Fibroblast of pulmonary artery (primary cell): ENCODE data around the gene SLCO3A1.

Experiments
- DNase-seq: peaks from one replicate; pipeline ENCODE4 v3.0.0-alpha.2; 2010; ENCODE audit warnings: low read depth
- H3K4me3 ChIP-seq: replicated peaks from 2 replicates; pipeline ENCODE4 v1.5.1; 2011; ENCODE audit warnings: low read depth, mild to moderate bottlenecking, control low read depth, low read length, moderate library complexity
- TF ChIP-seq, protein P1 (sequence below): IDR thresholded peaks from 2 replicates; pipeline ENCODE4 v1.5.1; 2011; ENCODE audit warnings: mild to moderate bottlenecking, control low read depth, low read length, inconsistent platforms; ENCODE audit errors: missing control alignments

The SLCO3A1 gene

DNA sequence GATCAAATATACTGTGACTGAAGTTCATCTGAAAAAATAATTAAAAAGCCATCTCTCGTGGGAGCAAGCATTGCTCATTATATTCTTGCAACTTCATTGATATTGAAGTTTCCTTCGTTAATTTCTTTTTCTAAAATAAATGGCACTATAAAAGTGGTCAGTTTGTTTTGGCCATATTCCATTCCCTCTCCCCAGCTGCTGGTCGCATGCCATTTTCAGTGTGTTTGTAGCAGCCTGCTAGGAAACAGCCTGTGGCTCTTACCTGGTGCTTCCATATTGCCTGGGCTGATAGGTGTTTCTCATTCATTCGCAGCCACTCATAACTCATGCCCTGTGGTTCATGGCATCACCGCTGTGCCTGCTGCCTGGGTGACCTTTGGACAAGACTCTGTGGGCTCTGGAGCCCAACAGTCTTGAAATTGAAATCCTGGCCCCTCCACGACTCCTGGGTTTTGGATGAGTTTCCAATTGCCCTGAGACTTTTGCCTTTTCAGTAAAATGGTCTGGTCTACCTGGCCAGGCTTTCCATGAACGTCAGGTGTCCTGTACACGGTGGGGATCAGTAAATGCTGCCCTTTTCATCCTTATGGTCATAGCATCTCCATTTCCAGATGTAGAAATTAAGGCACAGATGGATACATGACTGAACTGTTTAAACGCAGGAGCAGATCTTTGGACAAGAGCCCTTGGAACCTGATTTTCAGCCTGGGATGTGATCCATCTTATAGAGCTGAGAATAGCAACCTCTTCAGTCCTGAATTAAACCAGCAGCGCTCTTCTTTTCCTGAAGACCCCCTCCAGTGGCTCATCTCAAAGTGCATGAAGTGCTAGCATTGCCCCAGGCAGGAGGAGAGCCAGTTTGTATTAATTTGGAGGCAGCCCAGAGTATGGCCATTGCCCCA lies 69.4 kb downstream of the SLCO3A1 start:
- TF ChIP-seq, protein P1, sequence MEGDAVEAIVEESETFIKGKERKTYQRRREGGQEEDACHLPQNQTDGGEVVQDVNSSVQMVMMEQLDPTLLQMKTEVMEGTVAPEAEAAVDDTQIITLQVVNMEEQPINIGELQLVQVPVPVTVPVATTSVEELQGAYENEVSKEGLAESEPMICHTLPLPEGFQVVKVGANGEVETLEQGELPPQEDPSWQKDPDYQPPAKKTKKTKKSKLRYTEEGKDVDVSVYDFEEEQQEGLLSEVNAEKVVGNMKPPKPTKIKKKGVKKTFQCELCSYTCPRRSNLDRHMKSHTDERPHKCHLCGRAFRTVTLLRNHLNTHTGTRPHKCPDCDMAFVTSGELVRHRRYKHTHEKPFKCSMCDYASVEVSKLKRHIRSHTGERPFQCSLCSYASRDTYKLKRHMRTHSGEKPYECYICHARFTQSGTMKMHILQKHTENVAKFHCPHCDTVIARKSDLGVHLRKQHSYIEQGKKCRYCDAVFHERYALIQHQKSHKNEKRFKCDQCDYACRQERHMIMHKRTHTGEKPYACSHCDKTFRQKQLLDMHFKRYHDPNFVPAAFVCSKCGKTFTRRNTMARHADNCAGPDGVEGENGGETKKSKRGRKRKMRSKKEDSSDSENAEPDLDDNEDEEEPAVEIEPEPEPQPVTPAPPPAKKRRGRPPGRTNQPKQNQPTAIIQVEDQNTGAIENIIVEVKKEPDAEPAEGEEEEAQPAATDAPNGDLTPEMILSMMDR: no peak
- H3K4me3 ChIP-seq: no peak overlapping the region

DNA sequence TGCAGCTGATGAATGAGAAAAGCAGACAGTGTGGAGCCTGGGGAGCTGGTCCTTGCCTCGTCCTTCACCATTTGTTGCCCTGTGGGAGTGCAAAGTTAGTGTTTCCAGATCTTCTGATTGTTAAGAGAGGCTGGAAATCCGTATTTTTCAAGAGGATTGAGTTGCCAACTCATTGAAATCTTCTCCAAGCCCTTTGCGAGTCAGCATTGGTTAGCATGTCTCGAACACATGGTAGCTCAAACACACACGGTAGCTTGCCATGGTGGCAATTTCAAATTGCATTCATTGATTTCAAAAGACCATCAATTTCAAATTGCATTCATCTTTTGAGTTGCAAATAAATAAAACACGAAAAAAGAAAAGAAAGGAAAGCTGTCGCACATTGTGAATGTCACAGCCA lies 70.7 kb downstream of the SLCO3A1 start:
- no peak for DNase-seq

More for the DNA sequence above, 69.4 kb downstream of the SLCO3A1 start:
- DNase-seq: no peak

DNA sequence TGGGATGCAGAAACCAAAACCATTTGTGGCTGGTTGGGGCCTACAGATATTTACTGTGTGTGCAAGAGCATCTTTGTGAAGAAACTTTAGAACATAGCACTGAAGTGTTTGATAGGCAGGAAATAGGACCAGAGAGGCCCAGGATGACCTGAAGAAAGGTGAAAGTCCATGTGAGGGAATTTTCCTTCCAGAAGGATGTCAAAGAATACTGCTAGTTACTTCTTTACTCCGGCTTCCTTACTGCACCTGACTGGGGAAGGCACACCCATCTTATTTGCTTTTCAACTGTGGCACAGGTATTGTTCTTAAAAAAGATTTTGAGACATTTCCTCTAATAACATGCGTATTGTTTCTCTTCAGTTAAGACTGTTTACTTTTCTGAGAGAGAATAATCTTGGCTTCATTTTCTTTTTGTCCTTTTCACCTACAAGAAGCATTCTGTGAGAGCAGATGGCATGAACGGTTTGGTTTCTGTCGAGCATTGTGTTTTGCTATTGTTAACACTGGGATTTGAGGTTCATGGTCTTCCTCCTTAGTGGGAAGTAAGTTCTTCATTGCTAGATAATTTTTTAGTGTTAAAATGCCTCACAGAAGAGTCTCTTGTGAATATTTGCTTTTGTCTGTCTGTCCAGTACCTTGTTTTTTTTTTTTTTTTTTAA lies 71.5 kb downstream of the SLCO3A1 start:
- H3K4me3 ChIP-seq: no peak overlapping the region
- TF ChIP-seq, protein P1: no peak
- no peak for DNase-seq

More for the DNA sequence above, 70.7 kb downstream of the SLCO3A1 start:
- H3K4me3 ChIP-seq: no peak overlapping the region
- TF ChIP-seq, protein P1: no peak

DNA sequence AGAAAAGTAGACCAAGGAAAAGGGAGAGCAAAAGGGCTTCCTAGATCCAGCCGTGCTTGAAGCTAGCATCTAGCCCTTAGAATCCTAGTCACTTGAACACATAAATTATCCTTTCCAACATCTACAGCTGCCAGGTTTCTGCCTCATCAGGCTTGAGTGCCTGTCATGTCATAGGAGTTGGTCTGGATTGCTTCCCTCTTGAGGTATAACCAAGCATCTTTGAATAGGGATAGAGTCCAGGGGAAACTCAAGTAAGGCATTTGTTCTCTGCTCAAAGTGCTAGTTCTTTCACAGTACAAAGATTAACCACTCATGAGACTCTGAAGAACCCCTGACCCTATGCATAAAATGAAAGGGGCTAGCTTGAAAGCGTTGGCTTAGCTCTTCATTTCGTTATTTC lies 72.3 kb downstream of the SLCO3A1 start:
- no peak for DNase-seq
- H3K4me3 ChIP-seq: no peak overlapping the region
- TF ChIP-seq, protein P1: no peak

DNA sequence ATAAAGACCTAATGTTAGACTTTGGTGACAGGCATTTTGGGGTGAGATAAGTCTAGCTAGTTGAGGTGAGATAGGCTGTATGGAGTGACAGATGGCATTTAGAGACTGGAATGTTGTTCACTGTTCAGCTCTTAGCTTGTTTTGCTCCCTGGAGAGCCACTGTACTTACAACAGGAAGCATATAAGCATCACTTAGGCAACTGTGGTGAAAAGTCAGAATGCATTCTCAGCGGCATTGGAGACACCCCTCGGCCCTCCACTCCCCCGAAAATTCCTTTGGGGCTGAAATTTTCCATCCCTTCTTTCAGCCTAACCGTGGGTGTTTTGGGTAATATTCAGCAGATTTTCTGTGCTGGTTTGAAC lies 73.4 kb downstream of the SLCO3A1 start:
- TF ChIP-seq, protein P1: no peak
- peak; percentile 70 for DNase-seq
- H3K4me3 ChIP-seq: no peak overlapping the region

DNA sequence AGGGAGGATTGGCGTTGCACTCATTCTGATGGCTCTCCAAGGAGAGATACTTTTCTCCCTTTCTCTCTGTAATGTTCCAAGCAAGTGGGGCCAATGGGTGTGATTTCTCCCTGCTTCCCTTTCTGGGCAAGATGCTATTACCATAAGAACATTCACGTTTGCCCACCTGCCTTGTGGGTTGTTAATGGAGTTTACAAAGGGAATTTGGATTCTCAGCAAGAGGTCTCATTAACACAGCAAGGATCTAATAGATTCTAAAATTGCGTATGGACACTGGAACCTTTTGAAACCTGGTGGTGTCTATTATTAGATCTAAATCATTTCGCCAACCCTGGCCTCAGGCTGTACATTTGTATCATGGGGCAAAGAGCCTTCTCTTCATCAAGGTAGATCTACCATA lies 74.1 kb downstream of the SLCO3A1 start:
- TF ChIP-seq, protein P1: no peak
- DNase-seq: no peak

More for the DNA sequence above, 74.1 kb downstream of the SLCO3A1 start:
- no peak overlapping the region for H3K4me3 ChIP-seq
